Loucy (cell line): ENCODE data around the gene SFT2D3.

ENCODE experiments used
- H2AFZ ChIP-seq: fragments of 200-600 bp; sonication (generic); 2 replicates; pipeline ENCODE4 v1.6.0; 2016; ENCODE audit warnings: antibody characterized with exemption, mild to moderate bottlenecking, low read length, moderate library complexity
- H3F3A ChIP-seq: fragments of 200-600 bp; 2 replicates; pipeline ENCODE4 v1.6.0; 2016; ENCODE audit warnings: antibody characterized with exemption, low read depth, mild to moderate bottlenecking
- H3K27me3 ChIP-seq: fragments of 200-600 bp; sonication (generic); 2 replicates; pipeline ENCODE4 v1.6.1; 2014; ENCODE audit warnings: low read length, mild to moderate bottlenecking; ENCODE audit not compliant: insufficient read depth, poor library complexity, severe bottlenecking
- H3K36me3 ChIP-seq: fragments of 200-600 bp; sonication (generic); 2 replicates; pipeline ENCODE4 v1.6.1; 2016; ENCODE audit warnings: low read length; ENCODE audit not compliant: insufficient read depth
- H3K4me1 ChIP-seq: fragments of 200-600 bp; sonication (generic); 2 replicates; pipeline ENCODE4 v1.5.1; 2014; ENCODE audit warnings: low read length, mild to moderate bottlenecking; ENCODE audit not compliant: insufficient read depth, poor library complexity, severe bottlenecking
- H3K4me2 ChIP-seq: fragments of 200-600 bp; sonication (generic); 2 replicates; pipeline ENCODE4 v1.6.0; 2014; ENCODE audit warnings: antibody characterized with exemption, low read length, low read depth, mild to moderate bottlenecking; ENCODE audit not compliant: poor library complexity, severe bottlenecking
- H3K4me3 ChIP-seq: fragments of 200-600 bp; sonication (generic); 2 replicates; pipeline ENCODE4 v1.5.1; 2014; ENCODE audit warnings: low read length, mild to moderate bottlenecking, mixed read lengths; ENCODE audit not compliant: poor library complexity, severe bottlenecking
- H3K79me2 ChIP-seq: fragments of 200-600 bp; sonication (generic); 2 replicates; pipeline ENCODE4 v1.6.1; 2014; ENCODE audit warnings: low read length; ENCODE audit not compliant: insufficient read depth
- H3K9ac ChIP-seq: fragments of 200-600 bp; sonication (generic); 2 replicates; pipeline ENCODE4 v1.6.0; 2014; ENCODE audit warnings: mild to moderate bottlenecking, low read depth, low read length, moderate library complexity; ENCODE audit not compliant: poor library complexity, severe bottlenecking
- H3K9me2 ChIP-seq: fragments of 200-600 bp; sonication (generic); replicated peaks from 2 replicates; pipeline ENCODE4 v1.6.1; 2016; ENCODE audit warnings: low read depth, low read length, mixed read lengths
- H3K9me3 ChIP-seq: fragments of 200-600 bp; sonication (generic); 2 replicates; pipeline ENCODE4 v1.6.1; 2014; ENCODE audit warnings: mild to moderate bottlenecking, antibody characterized with exemption, low read length, low read depth; ENCODE audit not compliant: insufficient read depth
- H4K20me1 ChIP-seq: fragments of 200-600 bp; sonication (generic); 2 replicates; pipeline ENCODE4 v1.6.0; 2014; ENCODE audit warnings: antibody characterized with exemption, low read length, mild to moderate bottlenecking; ENCODE audit not compliant: insufficient read depth, poor library complexity, severe bottlenecking
- EZH2phosphoT487 ChIP-seq: fragments of 200-600 bp; IDR thresholded peaks from 2 replicates; pipeline ENCODE4 v1.6.1; 2018; ENCODE audit warnings: antibody characterized with exemption, mild to moderate bottlenecking, moderate library complexity, borderline replicate concordance
- TF ChIP-seq, protein P1 (sequence below): fragments of 200-600 bp; sonication (generic); conservative IDR thresholded peaks from 2 replicates; pipeline ENCODE4 v1.5.1; 2014; ENCODE audit warnings: mild to moderate bottlenecking, antibody characterized with exemption, low read length

SFT2D3 gene

DNA sequence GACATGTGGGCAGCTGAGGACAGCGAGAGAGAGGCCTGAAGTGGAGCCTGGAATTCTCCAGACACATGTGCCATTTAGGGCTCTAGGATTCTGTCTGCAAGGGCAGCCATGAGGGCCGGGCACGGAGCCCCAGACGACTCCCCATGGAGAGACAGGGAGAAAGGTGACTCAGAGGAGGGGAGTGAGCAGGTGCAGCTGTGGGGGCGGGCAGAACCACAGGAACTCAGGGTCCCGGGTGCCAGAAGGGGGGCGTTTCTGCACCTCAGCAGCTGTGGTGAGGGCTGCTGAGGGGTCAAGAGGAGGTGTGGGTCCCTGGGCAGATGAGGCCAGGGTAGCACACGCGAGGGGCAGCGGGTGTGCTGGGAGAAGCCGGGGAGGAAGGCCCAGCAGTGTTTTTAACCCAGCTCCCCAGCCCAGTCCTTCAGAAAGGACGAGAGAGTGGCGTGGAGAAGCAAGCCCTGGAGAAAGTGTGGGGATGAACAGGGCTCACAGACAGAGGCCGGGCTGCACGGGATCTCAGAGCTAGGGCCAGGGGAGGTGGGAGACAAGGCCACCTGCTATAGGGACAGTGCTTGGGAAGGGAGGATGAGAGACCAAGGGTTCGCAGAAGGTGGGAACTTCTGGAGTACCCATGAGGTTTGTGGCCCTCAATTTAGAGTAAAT, 47.7 kb upstream of the SFT2D3 start:
- TF ChIP-seq, protein P1, sequence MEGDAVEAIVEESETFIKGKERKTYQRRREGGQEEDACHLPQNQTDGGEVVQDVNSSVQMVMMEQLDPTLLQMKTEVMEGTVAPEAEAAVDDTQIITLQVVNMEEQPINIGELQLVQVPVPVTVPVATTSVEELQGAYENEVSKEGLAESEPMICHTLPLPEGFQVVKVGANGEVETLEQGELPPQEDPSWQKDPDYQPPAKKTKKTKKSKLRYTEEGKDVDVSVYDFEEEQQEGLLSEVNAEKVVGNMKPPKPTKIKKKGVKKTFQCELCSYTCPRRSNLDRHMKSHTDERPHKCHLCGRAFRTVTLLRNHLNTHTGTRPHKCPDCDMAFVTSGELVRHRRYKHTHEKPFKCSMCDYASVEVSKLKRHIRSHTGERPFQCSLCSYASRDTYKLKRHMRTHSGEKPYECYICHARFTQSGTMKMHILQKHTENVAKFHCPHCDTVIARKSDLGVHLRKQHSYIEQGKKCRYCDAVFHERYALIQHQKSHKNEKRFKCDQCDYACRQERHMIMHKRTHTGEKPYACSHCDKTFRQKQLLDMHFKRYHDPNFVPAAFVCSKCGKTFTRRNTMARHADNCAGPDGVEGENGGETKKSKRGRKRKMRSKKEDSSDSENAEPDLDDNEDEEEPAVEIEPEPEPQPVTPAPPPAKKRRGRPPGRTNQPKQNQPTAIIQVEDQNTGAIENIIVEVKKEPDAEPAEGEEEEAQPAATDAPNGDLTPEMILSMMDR, result no peak
- no peak for TF ChIP-seq EZH2phosphoT487

DNA sequence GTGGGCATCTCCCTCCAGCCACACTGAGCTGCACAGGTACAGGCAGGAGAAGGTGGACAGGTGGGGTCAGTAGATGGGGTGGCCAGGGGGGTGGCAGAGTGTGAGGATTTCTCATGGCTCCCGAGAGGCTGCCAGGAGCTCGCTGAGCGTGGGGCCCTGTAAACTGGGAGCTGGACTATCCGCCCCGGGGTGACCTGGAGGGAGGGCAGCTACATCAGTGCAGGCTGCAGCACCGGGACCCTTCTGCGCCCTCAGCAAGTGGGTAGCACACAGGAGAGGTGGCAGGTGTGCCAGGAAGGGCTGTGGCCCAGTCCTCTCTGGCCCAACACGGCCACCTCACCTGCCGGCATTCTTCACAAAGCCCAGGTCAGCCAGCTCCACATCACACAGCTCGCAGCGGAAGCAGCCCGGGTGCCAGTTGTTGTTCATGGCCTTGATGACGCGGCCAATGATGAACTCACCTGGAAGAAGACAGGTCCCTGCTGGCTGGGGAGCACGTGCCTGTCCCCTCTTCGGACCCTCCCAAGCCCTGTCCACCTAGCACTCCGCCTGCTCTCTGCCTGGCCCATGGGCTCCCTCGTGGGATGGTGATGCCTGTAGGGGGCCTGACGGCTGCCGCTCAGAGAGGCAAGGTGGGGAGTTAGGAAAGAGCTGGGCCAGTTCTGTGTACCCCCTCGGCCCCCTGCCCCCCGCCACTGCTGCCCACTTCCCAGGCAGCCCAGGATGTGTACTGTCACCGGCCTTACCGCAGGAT, 47.0 kb upstream of the SFT2D3 start:
- H3K9me2 ChIP-seq, result no peaks in the 10 kb centered on the region

More for the DNA sequence above, 47.7 kb upstream of the SFT2D3 start:
- Histone ChIP-seq H3K9me2 (no peaks in the 10 kb centered on the region), H3K9me3 (no peaks in the 10 kb centered on the region), H3K36me3 (no peaks in the 10 kb centered on the region), H3K4me3 (no peak overlapping the region), H3K4me1 (peaks cover 8% of the 10 kb centered on the region), H3K79me2 (no peaks in the 10 kb centered on the region), H2AFZ (no peak overlapping the region), H3K27me3 (no peaks in the 10 kb centered on the region), H4K20me1 (no peaks in the 10 kb centered on the region), H3F3A (no peaks in the 10 kb centered on the region), H3K9ac (no peak overlapping the region), H3K4me2 (no peak overlapping the region)

GRCh38 chr2:127654838-127655175, 46.5 kb upstream of the SFT2D3 start:
- Histone ChIP-seq H3K4me1 (no peaks in the 10 kb centered on the region), H3K27me3 (no peaks in the 10 kb centered on the region), H3K9me2 (no peaks in the 10 kb centered on the region), H3K9ac (no peak overlapping the region), H3F3A (no peaks in the 10 kb centered on the region), H3K9me3 (no peaks in the 10 kb centered on the region), H2AFZ (no peak overlapping the region), H3K79me2 (no peaks in the 10 kb centered on the region), H3K36me3 (no peaks in the 10 kb centered on the region), H4K20me1 (no peaks in the 10 kb centered on the region), H3K4me2 (no peak overlapping the region), H3K4me3 (no peak overlapping the region)
- TF ChIP-seq, protein P1, result no peak

More for the DNA sequence above, 47.0 kb upstream of the SFT2D3 start:
- H3K27me3 ChIP-seq, result no peaks in the 10 kb centered on the region
- no peak overlapping the region for H3K4me2 ChIP-seq
- H3F3A ChIP-seq, result no peaks in the 10 kb centered on the region
- TF ChIP-seq EZH2phosphoT487, result no peak
- TF ChIP-seq, protein P1, result no peak
- no peak overlapping the region for H3K4me3 ChIP-seq
- H3K9ac ChIP-seq, result no peak overlapping the region
- H2AFZ ChIP-seq, result no peak overlapping the region
- peaks cover 5% of the 10 kb centered on the region for H3K4me1 ChIP-seq
- H3K9me3 ChIP-seq, result no peaks in the 10 kb centered on the region
- H3K36me3 ChIP-seq, result no peaks in the 10 kb centered on the region
- H4K20me1 ChIP-seq, result no peaks in the 10 kb centered on the region
- H3K79me2 ChIP-seq, result no peaks in the 10 kb centered on the region
